OCI-LY1 (cell line): Measurements from ENCODE around the gene UROD.
"Not testable (repeated sequence)": the region's sequence is repeated elsewhere in the genome, so short reads cannot be mapped to it uniquely, and the experiment has no call there.

Experiments
- H2AFZ ChIP-seq: fragments of 200-600 bp; sonication (generic), shearing (Covaris generic); 2 replicates; pipeline ENCODE4 v1.6.0; 2014; ENCODE audit warnings: antibody characterized with exemption, mild to moderate bottlenecking, low read length
- H3F3A ChIP-seq: fragments of 200-600 bp; sonication (generic), shearing (Covaris generic); 2 replicates; pipeline ENCODE4 v1.6.0; 2014; ENCODE audit warnings: mild to moderate bottlenecking, antibody characterized with exemption, low read length, moderate library complexity; ENCODE audit not compliant: insufficient read depth
- H3K27ac ChIP-seq: fragments of 200-600 bp; sonication (generic); 2 replicates; pipeline ENCODE4 v1.5.1; 2014; ENCODE audit warnings: low read length, mixed run types, mild to moderate bottlenecking, low read depth; ENCODE audit not compliant: poor library complexity, severe bottlenecking
- H3K27me3 ChIP-seq: fragments of 200-600 bp; sonication (generic); 2 replicates; pipeline ENCODE4 v1.6.0; 2014; ENCODE audit warnings: antibody characterized with exemption, mild to moderate bottlenecking, low read length, moderate library complexity; ENCODE audit not compliant: insufficient read depth
- H3K36me3 ChIP-seq: fragments of 200-600 bp; sonication (generic); 2 replicates; pipeline ENCODE4 v1.6.1; 2014; ENCODE audit warnings: mild to moderate bottlenecking, antibody characterized with exemption, low read length, moderate library complexity, mixed read lengths; ENCODE audit not compliant: insufficient read depth
- H3K4me1 ChIP-seq: fragments of 200-600 bp; sonication (generic); 2 replicates; pipeline ENCODE4 v1.5.1; 2014; ENCODE audit warnings: mild to moderate bottlenecking, low read length, moderate library complexity; ENCODE audit not compliant: insufficient read depth, severe bottlenecking
- H3K4me2 ChIP-seq: fragments of 200-600 bp; sonication (generic), shearing (Covaris generic); 2 replicates; pipeline ENCODE4 v1.6.1; 2014; ENCODE audit warnings: low read length
- H3K4me3 ChIP-seq: fragments of 200-600 bp; sonication (generic); 2 replicates; pipeline ENCODE4 v1.5.1; 2014; ENCODE audit warnings: low read length, low read depth, mild to moderate bottlenecking, mixed read lengths; ENCODE audit not compliant: poor library complexity, severe bottlenecking
- H3K79me2 ChIP-seq: fragments of 200-600 bp; shearing (Covaris generic); 2 replicates; pipeline ENCODE4 v1.6.1; 2016; ENCODE audit warnings: mixed run types, low read length, mixed read lengths; ENCODE audit not compliant: insufficient read depth
- H3K9ac ChIP-seq: fragments of 200-600 bp; sonication (generic), shearing (Covaris generic); 2 replicates; pipeline ENCODE4 v1.6.1; 2014; ENCODE audit warnings: mild to moderate bottlenecking, low read length, mixed read lengths
- H3K9me2 ChIP-seq: fragments of 200-600 bp; sonication (generic), shearing (Covaris generic); 2 replicates; pipeline ENCODE4 v1.6.1; 2014; ENCODE audit warnings: low read depth, mild to moderate bottlenecking, low read length, mixed read lengths
- H3K9me3 ChIP-seq: fragments of 200-600 bp; shearing (Covaris generic); 2 replicates; pipeline ENCODE4 v1.6.1; 2014; ENCODE audit warnings: low read length, mixed read lengths
- H4K20me1 ChIP-seq: fragments of 200-600 bp; sonication (generic), shearing (Covaris generic); 2 replicates; pipeline ENCODE4 v1.6.0; 2016; ENCODE audit warnings: mild to moderate bottlenecking, low read length; ENCODE audit not compliant: insufficient read depth
- EZH2 ChIP-seq: fragments of 200-600 bp; sonication (generic), shearing (Covaris generic); IDR thresholded peaks from 2 replicates; pipeline ENCODE4 v1.8.0; 2017; ENCODE audit warnings: borderline replicate concordance, mixed run types, mild to moderate bottlenecking, antibody characterized with exemption, low read length, moderate library complexity, mixed read lengths
- TF ChIP-seq, protein P1 (sequence below): fragments of 200-600 bp; sonication (generic), shearing (Covaris generic); IDR thresholded peaks from 2 replicates; pipeline ENCODE4 v1.5.1; 2017; ENCODE audit warnings: mild to moderate bottlenecking, antibody characterized with exemption, low read length, moderate library complexity, mixed read lengths

UROD gene

GRCh38 chr1:45059829-45060228 is 47.8 kb downstream of the UROD start:
- no peaks in the 10 kb centered on the region for H3K27me3 ChIP-seq
- H3K79me2 ChIP-seq: no peaks in the 10 kb centered on the region
- no peak overlapping the region for H3K4me3 ChIP-seq
- H3K9me2 ChIP-seq: no peaks in the 10 kb centered on the region
- no peaks in the 10 kb centered on the region for H4K20me1 ChIP-seq
- no peak for TF ChIP-seq EZH2
- TF ChIP-seq, protein P1, sequence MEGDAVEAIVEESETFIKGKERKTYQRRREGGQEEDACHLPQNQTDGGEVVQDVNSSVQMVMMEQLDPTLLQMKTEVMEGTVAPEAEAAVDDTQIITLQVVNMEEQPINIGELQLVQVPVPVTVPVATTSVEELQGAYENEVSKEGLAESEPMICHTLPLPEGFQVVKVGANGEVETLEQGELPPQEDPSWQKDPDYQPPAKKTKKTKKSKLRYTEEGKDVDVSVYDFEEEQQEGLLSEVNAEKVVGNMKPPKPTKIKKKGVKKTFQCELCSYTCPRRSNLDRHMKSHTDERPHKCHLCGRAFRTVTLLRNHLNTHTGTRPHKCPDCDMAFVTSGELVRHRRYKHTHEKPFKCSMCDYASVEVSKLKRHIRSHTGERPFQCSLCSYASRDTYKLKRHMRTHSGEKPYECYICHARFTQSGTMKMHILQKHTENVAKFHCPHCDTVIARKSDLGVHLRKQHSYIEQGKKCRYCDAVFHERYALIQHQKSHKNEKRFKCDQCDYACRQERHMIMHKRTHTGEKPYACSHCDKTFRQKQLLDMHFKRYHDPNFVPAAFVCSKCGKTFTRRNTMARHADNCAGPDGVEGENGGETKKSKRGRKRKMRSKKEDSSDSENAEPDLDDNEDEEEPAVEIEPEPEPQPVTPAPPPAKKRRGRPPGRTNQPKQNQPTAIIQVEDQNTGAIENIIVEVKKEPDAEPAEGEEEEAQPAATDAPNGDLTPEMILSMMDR: no peak
- no peak overlapping the region for H2AFZ ChIP-seq
- H3F3A ChIP-seq: no peaks in the 10 kb centered on the region
- no peak overlapping the region for H3K4me2 ChIP-seq
- H3K36me3 ChIP-seq: no peaks in the 10 kb centered on the region
- no peak overlapping the region for H3K9ac ChIP-seq
- H3K4me1 ChIP-seq: no peaks in the 10 kb centered on the region
- no peak overlapping the region for H3K27ac ChIP-seq
- H3K9me3 ChIP-seq: no peaks in the 10 kb centered on the region

- H3K36me3 ChIP-seq, H3K9me3 ChIP-seq, H3K9me2 ChIP-seq, H3K9ac ChIP-seq, H2AFZ ChIP-seq, H3K79me2 ChIP-seq, H3K4me3 ChIP-seq, H3F3A ChIP-seq, H3K4me2 ChIP-seq, H3K27ac ChIP-seq, H3K27me3 ChIP-seq, H3K4me1 ChIP-seq, H4K20me1 ChIP-seq: not testable (repeated sequence)
Measured at GRCh38 chr1:45062463-45062862, 50.4 kb downstream of the UROD start.

GRCh38 chr1:45065083-45065482 is 53.0 kb downstream of the UROD start:
- H3K9ac ChIP-seq: no peak overlapping the region
- no peaks in the 10 kb centered on the region for H3K4me1 ChIP-seq
- H3K27me3 ChIP-seq: no peaks in the 10 kb centered on the region
- no peaks in the 10 kb centered on the region for H3K9me3 ChIP-seq
- no peaks in the 10 kb centered on the region for H3F3A ChIP-seq
- no peak overlapping the region for H3K27ac ChIP-seq
- no peak overlapping the region for H3K4me3 ChIP-seq
- no peaks in the 10 kb centered on the region for H3K9me2 ChIP-seq
- no peaks in the 10 kb centered on the region for H3K36me3 ChIP-seq
- H3K79me2 ChIP-seq: no peaks in the 10 kb centered on the region
- H4K20me1 ChIP-seq: no peaks in the 10 kb centered on the region
- no peak overlapping the region for H2AFZ ChIP-seq
- no peak overlapping the region for H3K4me2 ChIP-seq
- no peak for TF ChIP-seq EZH2
- TF ChIP-seq, protein P1: no peak
